Measurements from ENCODE around the gene MSH2.
A peak's percentile ranks its signal among the peaks of the same experiment; 100 is the strongest.
"Not testable (repeated sequence)": the region's sequence is repeated elsewhere in the genome, so short reads cannot be mapped to it uniquely, and the experiment has no call there.

The MSH2 gene

DNA sequence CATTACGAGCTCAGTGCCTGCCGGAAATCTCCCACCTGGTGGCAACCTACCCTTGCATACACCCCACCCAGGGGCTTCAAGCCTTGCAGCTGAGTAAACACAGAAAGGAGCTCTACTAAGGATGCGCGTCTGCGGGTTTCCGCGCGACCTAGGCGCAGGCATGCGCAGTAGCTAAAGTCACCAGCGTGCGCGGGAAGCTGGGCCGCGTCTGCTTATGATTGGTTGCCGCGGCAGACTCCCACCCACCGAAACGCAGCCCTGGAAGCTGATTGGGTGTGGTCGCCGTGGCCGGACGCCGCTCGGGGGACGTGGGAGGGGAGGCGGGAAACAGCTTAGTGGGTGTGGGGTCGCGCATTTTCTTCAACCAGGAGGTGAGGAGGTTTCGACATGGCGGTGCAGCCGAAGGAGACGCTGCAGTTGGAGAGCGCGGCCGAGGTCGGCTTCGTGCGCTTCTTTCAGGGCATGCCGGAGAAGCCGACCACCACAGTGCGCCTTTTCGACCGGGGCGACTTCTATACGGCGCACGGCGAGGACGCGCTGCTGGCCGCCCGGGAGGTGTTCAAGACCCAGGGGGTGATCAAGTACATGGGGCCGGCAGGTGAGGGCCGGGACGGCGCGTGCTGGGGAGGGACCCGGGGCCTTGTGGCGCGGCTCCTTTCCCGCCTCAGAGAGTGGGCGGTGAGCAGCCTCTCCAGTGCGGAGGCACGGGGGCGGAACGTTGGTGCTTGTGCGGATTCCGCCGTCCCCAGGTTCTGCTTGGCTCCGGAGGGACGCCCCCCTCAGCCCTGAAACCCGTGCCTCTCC lies at the start of gene MSH2:
MSH2 (plus strand) TSS at position 352 of the 804 bp plus-strand sequence; CDS start at position 388, 36 bp downstream.
- peak; percentile 91 for DNase-seq (ENCODE audit: low read depth in 2 of 2)

DNA sequence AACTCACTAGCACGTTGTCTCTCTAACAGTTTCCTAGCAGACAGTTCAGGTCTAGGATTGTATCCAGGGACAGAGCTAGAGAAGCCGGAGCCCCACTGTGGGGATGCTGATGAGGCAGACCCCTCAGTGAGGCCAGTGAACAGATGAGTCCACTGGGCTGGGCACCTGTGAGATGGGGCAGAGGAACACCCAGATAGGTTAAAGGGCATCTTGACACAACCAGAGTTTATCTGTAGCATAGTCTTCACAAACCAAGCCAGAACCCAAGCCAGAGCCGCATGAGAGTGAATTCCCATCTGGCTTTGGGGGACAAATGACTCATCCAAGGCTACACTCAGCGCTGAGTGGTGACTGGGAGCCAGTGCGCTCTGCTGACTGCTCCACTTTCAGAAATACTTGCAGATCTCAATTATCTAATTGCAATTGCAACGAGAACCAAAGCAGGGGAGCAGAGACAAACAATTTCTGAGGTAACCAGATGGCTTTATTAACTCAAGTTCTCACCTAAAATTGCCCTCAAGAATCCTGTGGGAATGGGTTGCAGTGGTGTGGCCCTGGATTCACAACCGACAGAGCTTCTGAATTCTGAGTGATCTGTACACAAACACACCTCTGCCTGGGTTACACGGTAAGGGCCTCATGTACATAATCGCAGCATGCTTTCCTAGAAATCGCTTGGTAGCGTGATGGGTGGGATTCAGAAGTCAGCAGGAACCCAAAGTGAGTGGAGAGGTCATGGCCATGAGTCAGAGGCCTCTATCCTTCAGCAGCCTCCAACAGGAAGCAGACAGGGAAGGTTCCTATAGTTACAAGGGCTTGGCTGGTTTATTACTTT lies 48.7 kb upstream of the MSH2 start:
- no peak for DNase-seq (ENCODE audit: low read depth in 2 of 2)

DNA sequence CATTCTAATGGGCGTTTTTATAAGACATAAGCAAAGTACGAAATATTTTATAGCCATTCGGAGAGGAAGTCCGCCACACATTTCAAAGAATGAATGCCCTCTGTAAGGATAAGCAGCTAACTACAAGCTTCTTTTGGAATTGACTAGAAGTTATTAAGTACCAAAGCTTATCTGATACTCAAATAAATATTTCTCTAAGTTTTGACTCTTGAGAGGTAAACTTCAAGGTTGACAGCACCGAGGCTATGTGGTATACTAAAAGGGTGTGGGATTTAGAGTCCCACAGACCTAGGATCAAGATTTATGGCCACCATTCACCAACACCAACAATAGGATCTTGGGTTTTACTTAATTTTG lies 48.1 kb upstream of the MSH2 start:
- no peak for DNase-seq (ENCODE audit: low read depth in 2 of 2)

DNA sequence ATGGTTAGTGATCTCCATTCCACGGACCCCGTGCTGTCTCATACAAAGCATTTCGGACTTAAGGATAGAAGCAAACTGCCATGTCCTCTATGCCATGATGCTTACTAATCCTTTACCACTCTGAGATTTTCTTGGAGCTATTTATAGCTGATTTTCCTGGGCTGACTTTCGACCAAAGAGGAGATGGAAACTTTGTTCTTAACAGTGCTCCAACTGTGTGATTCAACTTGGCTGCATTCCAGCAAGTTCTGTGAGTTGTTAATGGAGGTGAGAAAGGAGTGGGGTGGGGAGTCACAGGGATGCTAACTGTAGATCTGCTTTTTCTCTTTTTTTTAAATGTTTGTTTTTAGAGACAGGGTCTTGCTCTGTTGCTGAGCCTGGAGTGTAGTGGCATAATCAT lies 45.5 kb upstream of the MSH2 start:
- DNase-seq (ENCODE audit: low read depth in 2 of 2): no peak

DNA sequence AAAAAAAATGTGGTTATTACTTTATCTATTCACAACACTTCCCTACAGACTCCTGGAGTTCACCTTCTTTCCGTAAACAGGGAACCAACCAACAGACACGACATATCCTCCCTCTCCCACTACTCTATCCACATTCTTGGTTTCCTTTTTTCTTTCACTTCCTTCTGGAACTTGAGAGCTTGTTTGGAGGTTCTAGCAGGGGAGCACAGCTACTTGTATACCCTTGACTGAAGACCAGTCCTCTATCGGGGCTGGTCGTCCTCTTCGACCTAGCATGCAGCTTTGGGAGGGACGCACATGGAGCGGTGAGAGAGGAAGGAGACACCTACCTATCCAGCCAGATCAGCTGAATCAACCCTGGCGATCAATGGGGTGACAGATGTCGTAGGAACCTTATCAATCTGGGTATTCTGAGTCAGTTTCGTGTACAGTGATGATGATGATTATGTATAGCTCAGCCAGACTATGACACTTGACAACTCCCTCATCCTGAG lies 43.5 kb upstream of the MSH2 start:
- no peak for DNase-seq (ENCODE audit: low read depth in 2 of 2)

DNA sequence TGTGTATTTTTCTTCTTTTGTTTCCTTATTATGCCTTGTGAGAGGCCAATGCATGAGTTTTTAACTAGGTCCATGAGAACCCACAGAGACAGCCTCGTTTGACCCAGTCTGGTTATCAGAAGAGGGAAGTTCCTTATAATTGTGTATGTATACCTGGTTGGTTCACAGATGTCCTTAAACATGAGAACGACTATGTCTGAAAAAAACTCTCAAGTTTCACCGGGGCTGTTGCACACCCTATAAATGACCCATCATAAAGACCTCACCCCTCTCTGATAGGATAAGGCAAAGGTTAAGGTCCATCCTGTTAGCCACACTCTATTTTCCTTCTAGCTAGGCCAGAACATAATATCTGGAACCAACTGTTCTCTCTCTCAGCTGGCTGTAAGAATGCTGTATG lies 42.7 kb upstream of the MSH2 start:
- DNase-seq (ENCODE audit: low read depth in 2 of 2): no peak

DNA sequence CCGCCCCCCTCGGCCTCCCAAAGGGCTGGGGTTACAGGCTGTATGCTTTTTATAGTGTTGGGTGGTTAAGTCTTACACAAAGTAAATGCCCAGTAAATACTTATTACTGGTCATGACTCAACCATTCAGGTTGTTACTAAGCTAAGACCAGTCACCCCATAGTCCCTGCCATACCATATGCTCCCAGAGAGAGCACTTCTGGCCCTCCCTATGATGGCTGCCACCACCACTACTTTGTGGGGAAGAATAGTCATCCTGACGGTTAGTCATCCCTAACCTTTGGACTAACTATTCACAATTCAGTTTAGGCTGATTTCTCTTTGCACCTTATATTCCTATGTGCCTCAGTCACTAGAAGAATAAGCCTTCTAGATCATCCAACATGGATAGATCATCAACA lies 42.0 kb upstream of the MSH2 start:
- no peak for DNase-seq (ENCODE audit: low read depth in 2 of 2)

DNA sequence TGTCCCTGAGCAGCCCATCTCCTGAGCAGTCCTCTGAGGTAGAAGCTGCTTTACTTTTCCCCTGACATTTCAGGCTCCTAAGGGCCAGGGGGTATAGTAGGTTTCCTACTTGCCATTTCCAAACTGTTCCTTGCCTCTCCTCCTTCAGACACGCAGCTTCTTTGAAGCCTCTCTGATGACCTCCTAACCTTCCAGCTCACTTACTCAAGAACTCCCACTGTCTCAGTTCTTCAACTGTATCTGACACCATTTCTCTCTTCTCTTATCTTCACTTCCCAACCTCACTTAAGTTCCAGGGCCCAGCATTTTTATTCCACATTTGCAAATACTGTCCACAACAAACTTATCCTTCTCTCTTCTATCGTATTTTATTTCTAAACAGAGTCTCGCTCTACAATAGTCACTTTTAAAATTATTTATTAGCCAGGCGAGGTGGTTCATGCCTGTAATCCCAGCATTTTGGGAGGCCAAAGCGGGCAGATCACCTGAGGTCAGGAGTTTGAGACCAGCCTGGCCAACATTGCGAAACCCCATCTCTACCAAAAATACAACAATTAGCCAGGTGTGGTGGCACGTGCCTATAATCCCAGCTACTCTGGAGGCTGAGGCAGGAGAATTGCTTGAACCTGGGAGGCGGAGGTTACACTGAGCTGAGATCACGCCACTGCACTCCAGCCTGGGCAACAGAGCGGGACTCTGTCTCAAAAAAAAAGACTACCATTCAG lies 41.3 kb upstream of the MSH2 start:
- DNase-seq (ENCODE audit: low read depth in 2 of 2): not testable (repeated sequence)

DNA sequence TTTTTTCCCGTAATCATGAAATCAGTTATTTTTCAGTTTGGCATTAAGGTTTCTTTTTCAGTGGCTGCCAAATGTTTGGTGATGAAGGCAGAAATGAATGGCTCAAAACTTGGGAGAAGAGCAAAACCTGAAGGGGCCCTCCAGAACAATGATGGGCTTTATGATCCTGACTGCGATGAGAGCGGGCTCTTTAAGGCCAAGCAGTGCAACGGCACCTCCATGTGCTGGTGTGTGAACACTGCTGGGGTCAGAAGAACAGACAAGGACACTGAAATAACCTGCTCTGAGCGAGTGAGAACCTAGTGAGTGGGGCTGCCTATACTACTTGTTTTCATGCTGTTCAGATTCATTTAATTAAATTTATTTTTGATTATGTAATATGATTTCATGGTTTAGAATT lies 29.2 kb upstream of the MSH2 start:
- no peak for DNase-seq (ENCODE audit: low read depth in 2 of 2)

DNA sequence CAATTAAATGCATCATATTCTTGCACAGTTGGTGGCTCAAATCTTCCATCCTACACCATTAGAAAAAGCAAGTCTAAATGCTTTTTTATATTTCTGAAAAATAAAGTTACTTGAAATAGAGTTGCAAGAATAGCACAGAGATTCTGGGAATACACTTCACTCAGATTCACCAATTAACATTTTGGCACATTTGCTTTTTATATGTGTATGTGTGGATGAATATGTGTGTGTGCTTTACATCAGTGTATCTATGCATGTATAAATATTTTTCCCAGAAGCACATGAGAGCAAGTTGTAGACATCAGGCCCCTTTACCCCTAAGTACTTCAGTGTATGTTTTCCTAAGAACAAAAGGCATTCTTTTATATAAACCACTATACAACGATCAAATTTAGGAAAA lies 27.6 kb upstream of the MSH2 start:
- no peak for DNase-seq (ENCODE audit: low read depth in 2 of 2)

DNA sequence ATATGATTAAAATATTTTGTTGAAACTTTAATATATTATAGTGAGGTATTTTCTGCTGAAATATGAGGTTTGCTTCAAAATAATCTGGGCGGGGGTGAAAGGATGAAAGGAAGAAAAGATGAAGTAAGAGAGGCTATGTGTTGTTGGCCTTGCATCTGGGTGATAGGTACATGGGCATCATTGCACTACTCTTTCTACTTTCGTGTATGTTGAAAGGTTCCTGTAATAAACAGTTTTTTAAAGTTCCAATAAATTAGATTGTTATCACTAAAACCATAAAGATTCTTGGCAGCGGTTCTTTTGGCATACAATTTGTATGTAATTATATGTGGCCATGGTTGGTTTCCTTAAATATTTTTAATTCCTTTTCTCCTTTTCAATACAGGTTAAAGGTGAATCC lies 23.6 kb upstream of the MSH2 start:
- DNase-seq (ENCODE audit: low read depth in 2 of 2): no peak

DNA sequence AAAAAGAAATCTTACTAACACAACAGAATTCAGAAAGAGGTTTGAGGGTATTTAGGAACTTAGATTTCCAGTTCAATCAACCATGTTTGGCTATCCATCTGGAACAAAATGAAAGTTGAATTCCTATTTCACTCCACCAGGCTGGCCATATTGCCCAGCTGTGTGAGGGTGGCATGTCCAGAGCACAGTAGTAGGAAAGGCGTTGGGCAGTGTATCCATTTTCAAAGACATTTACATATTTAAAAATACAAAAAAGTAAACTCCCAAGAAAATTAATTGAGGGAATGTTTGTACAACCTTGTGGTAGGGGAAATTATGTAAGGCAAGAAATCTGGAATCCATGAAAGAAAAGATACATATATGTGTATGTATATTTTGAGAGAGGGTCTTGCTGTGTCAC lies 21.5 kb upstream of the MSH2 start:
- no peak for DNase-seq (ENCODE audit: low read depth in 2 of 2)

DNA sequence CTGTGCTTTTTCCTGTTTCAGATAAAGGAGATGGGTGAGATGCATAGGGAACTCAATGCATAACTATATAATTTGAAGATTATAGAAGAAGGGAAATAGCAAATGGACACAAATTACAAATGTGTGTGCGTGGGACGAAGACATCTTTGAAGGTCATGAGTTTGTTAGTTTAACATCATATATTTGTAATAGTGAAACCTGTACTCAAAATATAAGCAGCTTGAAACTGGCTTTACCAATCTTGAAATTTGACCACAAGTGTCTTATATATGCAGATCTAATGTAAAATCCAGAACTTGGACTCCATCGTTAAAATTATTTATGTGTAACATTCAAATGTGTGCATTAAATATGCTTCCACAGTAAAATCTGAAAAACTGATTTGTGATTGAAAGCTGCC lies 16.4 kb upstream of the MSH2 start:
- no peak for DNase-seq (ENCODE audit: low read depth in 2 of 2)

DNA sequence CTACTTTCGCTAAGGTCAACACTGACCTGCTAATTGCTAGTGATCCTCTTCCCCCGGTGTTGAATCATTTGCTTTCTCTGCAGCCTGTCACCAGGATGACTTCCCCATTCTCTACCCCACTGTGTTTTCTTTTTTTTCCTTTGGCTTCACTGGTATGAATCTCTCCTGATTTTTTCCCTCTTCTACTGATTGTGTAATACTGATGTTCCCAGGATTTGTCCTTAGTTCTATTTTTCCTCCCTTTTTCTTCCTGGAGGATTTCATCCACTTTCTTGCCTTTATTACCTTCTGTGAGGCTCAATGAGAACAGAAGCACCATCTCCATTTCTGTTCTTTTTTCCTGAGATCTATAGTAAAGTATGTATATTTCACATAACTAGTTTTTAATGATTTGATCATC lies 14.1 kb upstream of the MSH2 start:
- no peak for DNase-seq (ENCODE audit: low read depth in 2 of 2)

DNA sequence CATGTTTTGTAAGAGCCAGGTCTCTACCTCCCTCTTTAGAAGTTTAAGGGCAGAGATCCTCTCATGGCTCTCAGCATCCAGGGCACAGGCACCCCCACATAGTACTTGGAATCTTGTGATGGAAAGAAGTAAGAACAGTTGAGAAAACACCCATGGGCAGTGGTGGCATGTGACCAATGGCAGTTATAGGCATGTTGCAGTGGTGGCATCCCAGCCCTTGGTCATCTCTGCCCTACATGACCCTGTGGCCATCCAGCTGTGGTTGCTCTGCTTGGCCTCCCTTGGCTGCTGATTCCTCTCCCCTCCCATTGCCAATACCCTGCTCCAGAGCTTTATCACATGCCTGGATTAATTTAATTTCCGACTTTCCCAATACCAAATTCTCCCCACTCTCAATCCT lies 13.3 kb upstream of the MSH2 start:
- DNase-seq (ENCODE audit: low read depth in 2 of 2): no peak

DNA sequence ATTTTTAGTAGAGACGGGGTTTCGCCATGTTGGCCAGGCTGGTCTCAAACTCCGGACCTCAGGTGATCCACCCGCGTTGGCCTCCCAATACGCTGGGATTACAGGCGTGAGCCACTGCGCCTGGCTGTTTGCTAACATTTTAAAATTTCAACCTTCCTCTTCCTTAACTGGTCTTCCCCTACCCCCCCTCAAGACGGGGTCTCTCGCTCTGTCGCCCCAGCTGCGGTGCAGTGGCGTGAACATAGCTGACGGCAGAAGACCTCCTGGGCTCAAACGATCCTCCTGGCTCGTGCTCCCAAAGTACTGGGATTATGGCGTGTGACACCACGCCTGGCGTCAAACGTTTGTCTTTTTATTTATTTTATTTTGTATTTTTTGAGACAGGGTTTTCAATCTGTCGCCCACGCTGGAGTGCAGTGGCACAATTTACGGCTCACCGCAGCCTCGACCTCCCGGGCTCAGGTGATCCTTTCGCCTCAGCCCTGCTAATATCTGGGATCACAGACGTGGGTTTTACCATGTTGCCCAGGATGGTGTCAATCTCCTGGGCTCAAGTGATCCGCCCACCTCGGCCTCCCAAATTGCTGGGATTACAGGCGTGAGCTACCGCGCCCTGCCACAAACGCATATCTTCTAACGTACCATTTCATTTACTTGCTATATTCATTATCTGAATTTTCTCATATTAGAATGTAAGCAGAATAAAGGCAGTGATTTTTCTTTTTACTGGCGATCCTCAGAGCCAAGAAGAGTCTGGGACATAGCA lies 984 bp upstream of the MSH2 start:
- DNase-seq (ENCODE audit: low read depth in 2 of 2): no peak

DNA sequence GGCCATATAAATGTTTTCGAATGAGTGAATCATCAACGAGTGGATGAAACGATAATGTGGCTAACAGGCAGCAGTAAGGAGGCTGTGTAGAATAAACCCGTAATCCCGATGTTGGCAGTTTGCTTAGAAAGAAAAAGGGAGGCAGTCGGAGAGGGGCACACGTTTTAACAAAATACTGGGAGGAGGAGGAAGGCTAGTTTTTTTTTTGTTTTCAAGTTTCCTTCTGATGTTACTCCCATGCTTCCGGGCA lies 476 bp upstream of the MSH2 start:
- no peak for DNase-seq (ENCODE audit: low read depth in 2 of 2)

DNA sequence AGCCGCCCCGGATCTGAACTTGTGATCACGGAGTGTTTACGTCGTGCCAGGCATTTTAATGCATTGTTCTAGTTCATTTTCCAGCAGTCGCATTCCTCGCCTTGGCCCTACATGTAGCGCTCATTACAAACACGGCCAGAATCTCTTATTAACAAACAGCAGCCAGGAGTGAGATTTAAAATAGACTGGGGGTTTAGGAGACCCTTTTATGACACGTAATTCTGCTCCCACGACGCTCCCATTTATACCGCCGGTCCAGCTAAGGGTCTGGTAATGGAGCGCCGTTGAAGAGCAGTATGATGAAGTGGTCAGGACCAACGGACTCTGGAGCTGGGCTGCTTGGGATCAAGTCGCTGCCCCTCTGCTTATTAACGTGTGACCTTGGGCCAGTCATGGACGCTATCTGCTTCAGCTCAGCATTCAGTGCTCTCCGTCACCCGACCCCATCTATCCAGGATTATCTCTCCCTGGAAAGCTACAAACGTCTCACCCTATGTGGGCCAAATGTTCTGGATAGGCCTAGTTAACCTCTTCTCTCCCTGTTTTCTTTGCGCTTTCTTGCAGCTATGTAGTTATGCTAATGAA lies 745 bp downstream of the MSH2 start:
- DNase-seq (ENCODE audit: low read depth in 2 of 2): no peak

DNA sequence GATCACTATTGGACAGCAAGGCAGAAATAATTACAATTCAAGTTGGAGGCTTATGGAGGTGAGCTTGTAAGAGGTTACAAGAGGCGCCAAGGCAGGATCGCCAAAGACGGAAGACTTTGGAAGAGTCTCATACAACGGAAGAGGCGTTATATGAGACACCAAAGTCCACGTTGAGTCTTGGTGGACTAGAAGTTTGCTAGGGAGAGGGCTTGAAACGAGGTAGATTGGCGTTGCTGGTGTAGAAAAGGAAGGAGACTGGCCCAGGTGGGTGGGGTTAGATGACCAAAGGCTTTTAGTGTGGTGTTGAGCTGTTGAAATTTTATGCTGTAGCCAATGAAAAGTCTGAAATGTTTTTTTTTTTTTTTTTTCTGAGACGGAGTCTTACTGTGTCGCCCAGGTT lies 1.4 kb downstream of the MSH2 start:
- DNase-seq (ENCODE audit: low read depth in 2 of 2): no peak

DNA sequence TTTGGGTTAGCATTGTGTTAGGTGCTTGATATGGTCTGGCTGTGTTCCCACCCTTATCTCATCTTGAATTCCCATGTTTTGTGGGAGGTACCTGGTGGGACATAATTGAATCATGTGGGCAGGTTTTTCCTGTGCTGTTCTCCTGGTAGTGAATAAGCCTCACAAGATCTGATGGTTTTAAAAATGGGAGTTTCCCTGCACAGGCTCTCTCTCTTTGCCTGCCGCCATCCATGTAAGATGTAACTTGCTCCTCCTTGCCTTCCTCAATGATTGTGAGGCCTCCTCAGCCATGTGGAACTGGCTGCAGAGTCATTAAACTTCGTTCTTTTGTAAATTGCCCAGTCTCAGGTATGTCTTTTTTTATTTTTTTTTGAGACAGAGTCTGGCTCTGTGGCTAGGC lies 2.8 kb downstream of the MSH2 start:
- no peak for DNase-seq (ENCODE audit: low read depth in 2 of 2)

DNA sequence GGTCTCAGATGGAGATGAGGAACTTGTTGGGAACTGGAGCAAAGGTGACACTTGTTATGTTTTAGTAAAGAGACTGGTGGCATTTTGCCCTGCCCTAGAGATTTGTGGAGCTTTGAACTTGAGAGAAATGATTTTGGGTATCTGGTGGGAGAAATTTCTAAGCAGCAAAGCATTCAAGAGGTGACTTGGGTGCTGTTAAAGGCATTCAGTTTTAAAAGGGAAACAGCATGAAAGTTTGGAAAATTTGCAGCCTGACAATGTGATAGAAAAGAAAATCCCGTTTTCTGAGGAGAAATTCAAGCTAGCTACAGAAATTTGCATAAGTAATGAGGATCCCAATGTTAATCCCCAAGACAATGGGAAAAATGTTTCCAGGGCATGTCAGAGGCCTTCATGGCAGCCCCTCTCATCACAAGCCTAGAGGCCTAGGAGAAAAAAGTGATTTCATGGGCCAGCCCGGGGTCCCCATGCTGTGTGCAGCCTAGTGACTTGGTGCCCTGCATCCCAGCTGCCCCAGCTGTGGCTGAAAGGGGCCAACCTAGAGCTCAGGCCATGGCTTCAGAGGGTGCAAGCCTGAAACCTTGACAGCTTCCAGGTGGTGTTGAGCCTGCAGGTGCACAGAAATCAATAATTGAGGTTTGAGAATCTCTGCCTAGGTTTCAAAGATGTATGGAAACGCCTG lies 3.8 kb downstream of the MSH2 start:
- DNase-seq (ENCODE audit: low read depth in 2 of 2): not testable (repeated sequence)

Measured in stimulated activated CD4-positive, alpha-beta T cell treated with anti-CD3 and anti-CD28 coated beads, Interleukin-12 subunit alpha, Interleukin-12 subunit beta, amount 100 ng/mL, for 24 hours (primary cell).